GM10266 (cell line): Measurements from ENCODE around the gene OLIG3.

ENCODE experiments used
- DNase-seq: peaks from one replicate; pipeline ENCODE4 v3.0.0; 2012; ENCODE audit errors: extremely low spot score
- CTCF ChIP-seq: IDR thresholded peaks from 2 replicates; pipeline ENCODE4 v1.5.1; 2012; ENCODE audit warnings: mild to moderate bottlenecking, low read depth; ENCODE audit not compliant: control insufficient read depth, insufficient read depth; ENCODE audit errors: missing control alignments

Gene OLIG3

DNA sequence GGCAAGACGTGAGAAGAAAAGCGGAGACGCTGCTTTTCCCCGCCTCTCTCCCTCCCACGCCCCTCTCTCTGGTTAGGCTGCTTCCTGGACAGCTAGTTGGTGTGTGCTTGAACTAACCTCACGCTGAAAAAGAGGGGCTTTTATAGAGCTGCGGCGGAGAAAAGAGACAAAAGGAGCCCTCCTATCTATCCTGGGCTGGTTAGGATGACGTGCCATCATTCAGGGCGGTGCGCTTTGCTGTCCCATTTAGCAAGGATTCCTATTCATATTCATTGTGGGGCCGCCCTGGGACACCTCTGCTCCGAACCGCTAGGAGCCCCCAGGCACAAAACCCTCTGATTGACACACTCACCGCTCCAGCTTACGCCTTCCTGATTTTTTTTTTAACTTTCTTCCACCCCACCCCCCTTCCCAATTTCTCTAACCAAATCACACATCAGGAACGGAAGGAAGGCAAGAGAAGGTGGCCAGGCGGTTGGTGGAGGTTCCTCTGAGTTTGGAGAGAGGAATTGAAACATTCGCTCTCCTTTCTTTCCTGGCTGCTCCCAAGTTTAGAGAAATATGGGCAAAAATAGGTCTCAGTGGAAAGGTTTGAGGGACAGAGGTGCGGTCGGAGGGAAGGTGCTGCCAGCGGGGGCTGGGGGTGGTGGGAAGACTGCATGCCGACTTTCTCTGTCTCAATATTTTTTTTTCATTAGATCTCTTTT, at the start of gene OLIG3:
TSS of gene OLIG3 (minus strand) at position 114 of the 707 bp plus-strand sequence. CDS start 224 bp downstream, outside the sequence.
- DNase-seq: peak; percentile 66
- no peak for TF ChIP-seq CTCF

- DNase-seq: no peak
- TF ChIP-seq CTCF: no peak
These were observed 48.9 kb upstream of the OLIG3 start for GRCh38 chr6:137543114-137543513.

DNA sequence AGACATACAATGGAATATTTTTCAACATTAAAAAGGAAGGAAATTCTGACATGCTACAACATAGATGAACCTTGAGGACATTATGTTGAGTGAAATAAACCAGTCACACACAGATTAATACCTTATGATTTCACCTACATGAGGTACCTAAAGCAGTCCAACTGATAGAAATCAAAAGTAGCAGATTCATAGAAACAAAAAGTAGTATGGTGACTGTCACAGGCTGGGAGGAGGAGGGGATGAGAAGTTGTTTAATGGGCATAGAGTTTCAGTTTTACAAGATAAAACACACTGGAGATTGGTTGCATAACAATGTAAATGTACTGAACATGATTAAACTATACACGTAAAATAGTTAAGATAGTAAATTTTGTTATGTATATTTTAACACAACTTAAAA, 48.5 kb upstream of the OLIG3 start:
- DNase-seq: no peak
- no peak for TF ChIP-seq CTCF

DNA sequence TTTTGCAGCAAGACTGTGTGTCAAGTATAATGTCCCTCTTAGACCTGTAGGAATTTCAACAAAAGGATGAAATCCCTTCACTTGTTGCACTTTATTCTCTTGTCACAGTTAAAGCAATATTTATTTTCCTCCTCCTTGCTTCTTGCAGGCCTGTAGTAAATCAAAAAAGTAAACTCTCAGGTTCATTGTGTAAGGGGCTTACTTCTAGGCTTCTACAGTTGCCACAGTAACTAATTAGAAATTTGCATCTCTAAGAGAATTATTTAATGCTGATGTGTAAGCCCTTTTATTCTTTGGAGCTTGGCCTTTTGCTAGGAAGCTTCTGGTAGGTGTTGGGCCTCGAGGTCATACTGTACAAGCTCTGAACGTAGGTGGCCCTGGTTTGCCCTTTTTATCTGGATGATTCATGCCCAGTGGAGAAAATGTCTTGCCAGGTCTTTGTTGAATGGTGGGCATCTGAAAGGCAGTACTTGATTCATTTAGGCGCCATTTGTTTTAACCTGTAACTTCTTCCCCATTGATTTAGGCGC, 47.4 kb upstream of the OLIG3 start:
- DNase-seq: no peak
- TF ChIP-seq CTCF: no peak

DNA sequence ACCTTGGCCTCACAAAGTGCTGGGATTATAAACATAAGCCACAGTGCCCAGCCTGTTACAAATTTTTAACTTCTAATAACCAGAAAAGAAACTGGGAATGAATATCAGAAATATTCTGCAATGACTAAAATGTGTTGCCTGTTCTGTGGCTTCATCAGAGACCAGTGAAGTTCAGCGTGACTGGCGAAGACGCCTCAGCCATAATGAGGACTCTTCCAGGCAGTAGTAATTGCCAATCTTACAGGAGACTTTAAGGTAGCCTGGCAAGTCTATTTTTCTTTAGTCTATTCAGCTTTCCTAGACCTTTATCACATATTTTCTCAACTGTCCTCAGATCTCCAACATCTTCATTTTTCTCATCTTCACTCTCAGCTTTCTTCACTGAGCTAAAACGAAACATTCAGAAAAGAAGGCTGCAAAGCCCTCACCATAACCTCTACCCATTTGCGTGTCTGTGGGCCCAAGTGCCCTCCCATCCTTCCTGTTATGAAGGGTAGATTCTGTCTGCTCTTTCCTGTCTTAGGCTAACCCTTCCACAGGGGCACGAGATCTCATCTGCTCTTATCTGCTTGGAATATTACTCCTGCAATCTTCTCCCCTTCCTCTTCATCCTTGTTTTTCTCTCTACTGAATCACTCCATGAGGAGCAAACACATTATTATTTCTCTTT, 42.0 kb upstream of the OLIG3 start:
- no peak for DNase-seq

GRCh38 chr6:137531376-137532092, 37.3 kb upstream of the OLIG3 start:
- DNase-seq: no peak

More for the DNA sequence above, 42.0 kb upstream of the OLIG3 start:
- TF ChIP-seq CTCF: no peak

More at GRCh38 chr6:137531376-137532092, 37.3 kb upstream of the OLIG3 start:
- no peak for TF ChIP-seq CTCF
